HG03108 (cell line): Measurements from ENCODE around the gene EFHD2.
"Not testable (repeated sequence)": the region's sequence is repeated elsewhere in the genome, so short reads cannot be mapped to it uniquely, and the experiment has no call there.

Source experiments
- ATAC-seq: cut with Tn5 transposase; IDR thresholded peaks from one replicate; pipeline ENCODE4 v1.9.1; 2021; ENCODE audit warnings: moderate library complexity; ENCODE audit not compliant: unreplicated experiment

Gene EFHD2

GRCh38 chr1:15449567-15449966 lies 39.9 kb downstream of the EFHD2 start:
- ATAC-seq = no peak

DNA sequence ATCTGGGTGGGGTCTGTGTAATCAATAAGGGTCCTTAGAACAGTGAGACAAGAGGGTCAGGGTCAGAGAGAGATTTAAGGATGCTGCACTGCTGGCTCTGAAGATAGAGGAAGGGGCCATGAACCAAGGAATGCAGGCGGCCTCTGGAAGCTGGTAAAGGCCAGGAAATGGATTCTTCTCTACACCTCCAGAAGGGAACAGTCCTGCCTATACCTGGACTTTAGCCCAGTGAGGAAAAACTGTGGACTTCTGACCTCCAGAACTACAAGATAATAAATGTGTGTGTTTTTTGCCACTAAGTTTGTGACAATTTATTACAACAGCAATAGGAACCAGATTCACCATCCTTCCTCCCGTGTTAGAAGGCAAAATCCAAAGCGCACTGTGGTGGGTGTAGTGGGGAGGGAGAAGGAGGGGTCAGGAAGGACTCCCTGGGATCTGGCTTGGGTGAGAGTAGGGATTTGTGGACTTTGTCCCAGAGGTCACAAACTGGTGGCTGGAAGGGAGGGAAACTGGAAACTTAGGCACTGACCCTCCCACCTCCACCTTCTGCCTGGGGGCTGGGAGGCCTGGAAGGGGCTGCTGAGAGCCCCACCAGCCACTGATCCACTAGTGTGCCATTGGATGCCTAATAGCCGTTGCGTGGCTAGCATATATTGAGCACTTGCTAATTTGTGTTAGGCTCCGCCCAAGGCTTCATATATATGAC lies 41.5 kb downstream of the EFHD2 start:
- ATAC-seq = no peak

DNA sequence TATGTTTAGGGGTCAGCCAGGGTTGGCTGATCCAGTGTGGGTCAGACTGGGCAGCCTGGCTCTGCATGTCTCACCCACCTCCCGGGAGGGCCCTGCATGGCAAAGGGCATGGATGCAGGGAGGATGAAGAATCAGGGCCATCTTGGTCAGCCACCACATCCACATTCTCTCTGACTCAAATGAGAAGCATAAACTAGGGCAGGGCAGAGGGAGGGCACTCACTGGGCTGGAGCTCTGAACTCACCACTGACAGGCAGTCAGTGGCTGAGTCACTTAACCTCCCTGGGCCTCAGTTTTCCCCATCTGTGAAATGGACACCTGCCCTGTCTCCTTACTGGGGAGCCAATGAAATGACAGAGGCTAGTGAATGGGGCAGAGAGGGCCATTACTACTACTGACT lies 42.5 kb downstream of the EFHD2 start:
- ATAC-seq = no peak

GRCh38 chr1:15452866-15453571 lies 43.3 kb downstream of the EFHD2 start:
- ATAC-seq = no peak

GRCh38 chr1:15453734-15454133 lies 44.0 kb downstream of the EFHD2 start:
- no peak for ATAC-seq

- ATAC-seq = no peak
Observed at GRCh38 chr1:15454256-15454655, 44.6 kb downstream of the EFHD2 start.

GRCh38 chr1:15455522-15455921 lies 45.8 kb downstream of the EFHD2 start:
- no peak for ATAC-seq

DNA sequence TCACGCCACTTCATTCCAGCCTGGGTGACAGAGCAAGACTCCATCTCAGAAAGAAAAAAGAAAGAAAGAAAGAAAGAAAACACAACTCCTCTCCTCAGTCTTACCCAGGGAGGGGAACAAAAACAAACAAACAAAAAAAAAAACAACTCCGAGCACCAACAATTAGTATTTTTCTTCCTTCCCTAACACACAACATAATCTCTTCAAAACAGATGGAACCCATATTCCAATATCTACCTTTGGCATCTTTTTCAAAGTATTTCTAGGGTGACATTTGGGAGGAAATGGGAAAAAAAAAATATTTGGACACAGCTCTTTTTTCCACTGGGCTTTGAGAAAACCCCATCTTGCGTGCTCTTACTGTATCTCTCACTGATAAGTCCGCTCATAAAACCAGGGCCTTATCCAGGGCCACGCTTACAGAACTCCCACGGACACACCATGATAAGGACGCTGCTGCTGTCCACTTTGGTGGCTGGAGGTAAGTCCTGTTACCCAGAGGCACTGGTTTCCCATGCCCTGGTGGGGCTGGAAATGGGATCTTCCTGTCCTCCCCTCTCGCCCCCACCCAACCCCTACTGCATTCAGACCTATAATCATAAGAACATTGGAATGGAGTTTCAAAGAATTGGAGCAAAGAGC lies 46.7 kb downstream of the EFHD2 start, which contains the start of gene CELA2A:
Gene CELA2A (plus strand): TSS at position 420 of the 642 bp plus-strand sequence. CDS start 22 bp downstream, at position 442.
- ATAC-seq = no peak

DNA sequence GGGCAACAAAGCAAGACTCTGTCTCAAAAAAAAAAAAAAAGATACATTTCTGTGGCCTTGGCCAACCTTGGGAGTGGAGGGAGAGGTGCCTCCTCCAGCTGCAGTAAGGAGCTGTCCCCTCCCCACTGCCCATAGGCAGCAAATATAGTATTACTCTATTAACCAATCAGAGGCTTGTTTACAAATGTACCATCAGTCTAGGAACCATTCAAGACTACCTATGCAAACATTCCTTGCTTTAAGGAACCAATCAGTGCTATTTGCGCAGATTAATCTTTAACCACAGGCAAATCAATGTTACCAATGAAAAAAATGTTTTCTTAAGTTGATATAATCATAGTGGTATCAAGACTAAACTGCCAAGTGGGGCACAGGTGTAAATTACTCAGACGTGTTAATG lies 47.9 kb downstream of the EFHD2 start:
- ATAC-seq = no peak

- ATAC-seq = not testable (repeated sequence)
Observed at GRCh38 chr1:15458388-15458787, 48.7 kb downstream of the EFHD2 start.

DNA sequence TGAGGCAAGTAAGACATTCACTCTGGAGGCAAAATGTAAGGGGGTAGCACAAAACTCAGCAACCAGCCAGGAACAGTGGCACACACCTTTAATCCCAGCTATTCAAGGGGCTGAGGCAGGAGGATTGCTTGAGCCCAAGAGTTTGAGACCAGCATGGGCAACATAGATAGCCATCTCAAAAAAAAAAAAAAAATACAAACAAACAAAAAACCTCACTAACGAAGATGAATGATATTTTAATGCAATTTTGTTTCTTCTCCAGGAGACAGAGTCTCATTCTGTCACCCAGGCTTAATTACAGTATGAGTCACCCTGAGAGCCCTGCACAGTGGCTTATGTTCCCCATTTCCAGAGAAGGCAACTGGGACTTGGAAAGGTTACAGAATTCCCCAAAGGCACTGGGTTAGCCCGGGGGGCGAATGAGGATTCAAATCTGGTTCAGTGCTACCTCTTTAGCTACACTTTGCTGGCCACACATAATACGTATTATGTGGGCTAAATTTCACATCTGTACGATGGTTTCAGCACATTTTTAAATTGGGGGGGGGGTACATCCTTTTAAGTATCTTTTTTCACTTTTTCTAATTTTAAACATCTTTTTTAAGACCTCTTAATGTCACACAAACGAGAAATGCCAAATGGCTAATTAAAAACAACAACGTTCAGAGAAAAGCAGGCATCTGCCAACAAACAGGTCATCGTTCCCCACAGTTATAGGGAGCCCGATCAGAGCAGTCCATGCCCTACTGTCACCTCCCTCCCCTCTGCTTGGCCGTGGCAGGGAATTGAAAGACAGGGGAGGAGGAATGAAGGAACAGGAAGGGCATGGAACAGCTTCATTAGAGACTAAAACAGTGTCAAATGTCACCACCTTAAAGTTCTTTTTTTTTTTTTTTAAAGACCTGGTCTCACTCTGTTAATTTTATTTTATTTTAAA lies 50.4 kb downstream of the EFHD2 start:
- ATAC-seq = no peak

GRCh38 chr1:15460708-15461095 lies 51.0 kb downstream of the EFHD2 start:
- ATAC-seq = no peak

DNA sequence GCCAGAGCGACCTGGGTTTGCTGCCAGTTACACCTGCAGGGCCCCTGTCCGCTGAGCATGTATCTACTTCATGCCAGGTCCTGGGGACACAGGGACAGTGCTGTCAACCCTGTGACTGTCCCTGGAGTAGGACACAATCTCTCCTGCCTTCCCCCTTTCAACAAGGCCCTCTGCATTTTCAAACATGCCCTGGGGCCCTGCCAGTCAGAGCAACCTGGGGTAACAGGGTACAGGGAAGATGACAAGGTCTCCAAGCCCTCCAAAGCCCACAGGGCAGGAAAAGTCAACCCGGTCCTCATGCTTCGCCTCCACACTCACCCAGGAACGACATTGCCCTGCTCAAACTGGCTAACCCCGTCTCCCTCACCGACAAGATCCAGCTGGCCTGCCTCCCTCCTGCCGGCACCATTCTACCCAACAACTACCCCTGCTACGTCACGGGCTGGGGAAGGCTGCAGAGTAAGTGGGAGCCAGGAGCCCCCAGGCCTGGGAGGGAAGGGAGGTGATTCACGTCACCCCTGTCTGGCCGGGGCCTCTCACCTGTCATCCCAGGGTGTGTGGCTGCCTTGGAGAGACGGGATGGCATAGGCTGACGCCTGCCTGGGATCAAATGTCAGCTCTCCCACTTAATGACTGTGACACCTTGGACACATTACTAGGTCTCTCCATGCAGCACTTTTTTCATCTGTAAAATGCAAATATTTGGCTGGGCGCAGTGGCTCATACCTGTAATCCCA lies 53.5 kb downstream of the EFHD2 start:
- not testable (repeated sequence) for ATAC-seq

DNA sequence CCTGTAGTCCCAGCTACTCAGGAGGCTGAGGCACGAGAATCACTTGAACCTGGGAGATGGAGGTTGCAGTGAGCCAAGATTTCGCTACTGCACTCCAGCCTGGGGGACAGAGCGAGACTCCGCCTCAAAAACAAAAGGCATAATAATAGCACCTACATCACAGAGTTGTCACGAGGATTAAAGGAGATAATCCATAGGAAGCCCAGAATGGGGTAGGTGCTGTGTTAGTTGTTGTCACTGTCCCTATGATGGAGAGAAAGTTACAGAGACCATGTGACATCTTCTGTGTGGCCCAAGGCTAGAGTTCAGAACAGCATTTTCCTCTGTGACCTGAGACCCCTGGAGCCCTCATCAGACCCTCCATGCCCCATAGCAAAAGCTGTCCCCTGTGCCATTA lies 54.2 kb downstream of the EFHD2 start:
- ATAC-seq = not testable (repeated sequence)

DNA sequence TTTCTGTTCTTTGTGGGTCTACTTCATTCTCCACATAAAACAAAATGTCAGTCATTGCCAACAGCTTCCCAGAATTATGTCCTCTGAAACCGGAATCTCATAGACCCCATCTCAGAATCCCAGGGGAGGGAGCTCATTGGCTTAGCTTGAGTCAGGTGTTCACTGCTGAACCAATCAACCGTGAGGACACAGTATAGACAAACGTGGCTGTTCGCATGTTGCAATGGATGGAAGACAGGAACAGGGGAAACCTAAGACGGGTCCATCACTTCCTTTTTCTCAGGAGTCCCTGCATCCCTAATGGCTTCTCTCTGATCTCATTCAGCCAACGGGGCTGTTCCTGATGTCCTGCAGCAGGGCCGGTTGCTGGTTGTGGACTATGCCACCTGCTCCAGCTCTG lies 56.0 kb downstream of the EFHD2 start:
- no peak for ATAC-seq

DNA sequence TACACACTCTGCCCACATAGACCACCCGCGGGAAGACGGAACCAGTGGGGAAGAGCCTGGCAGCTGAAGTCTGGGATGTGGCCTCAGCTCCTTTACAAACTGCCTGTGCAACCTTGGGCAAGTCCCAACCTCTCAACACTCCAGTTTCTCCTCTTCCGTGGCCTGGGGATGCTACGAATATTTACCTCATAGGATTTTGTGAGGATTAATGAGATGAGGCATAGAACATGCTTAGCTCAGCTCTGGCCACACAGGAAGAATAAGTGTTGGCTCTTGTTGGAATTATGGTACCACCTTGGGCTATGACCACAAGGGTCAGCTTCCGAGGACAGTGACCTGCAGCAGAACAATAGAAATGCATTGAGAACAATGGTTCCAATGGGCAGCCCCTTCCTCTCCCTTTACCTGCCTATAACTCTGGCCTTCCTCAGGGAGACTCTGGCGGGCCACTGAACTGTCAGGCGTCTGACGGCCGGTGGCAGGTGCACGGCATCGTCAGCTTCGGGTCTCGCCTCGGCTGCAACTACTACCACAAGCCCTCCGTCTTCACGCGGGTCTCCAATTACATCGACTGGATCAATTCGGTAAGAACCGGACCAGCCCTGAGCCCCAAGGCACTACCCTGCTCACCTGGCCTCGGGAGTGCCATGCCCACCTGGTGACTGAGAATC lies 57.4 kb downstream of the EFHD2 start:
- ATAC-seq = not testable (repeated sequence)

- no peak for ATAC-seq
Observed at GRCh38 chr1:15468145-15468544, 58.5 kb downstream of the EFHD2 start.

DNA sequence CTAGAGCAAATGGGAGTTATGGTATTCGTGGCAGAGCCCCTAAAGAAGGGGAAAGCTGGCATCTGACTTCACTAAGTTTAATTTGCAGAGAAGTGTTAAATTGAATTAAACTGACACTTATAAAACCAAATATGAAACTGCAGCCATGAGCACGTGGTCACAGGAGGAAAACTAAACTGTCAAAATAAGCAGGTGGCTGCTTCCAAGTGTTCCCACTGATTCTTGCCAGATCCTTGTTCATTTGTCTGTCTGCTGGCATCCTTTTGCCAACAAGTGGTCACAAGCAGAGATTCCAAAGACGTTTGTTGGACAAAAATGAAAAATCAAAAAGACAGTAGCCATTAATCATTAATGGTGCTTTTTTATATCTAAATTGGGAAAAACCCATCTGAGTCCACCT lies 59.7 kb downstream of the EFHD2 start:
- ATAC-seq = no peak

DNA sequence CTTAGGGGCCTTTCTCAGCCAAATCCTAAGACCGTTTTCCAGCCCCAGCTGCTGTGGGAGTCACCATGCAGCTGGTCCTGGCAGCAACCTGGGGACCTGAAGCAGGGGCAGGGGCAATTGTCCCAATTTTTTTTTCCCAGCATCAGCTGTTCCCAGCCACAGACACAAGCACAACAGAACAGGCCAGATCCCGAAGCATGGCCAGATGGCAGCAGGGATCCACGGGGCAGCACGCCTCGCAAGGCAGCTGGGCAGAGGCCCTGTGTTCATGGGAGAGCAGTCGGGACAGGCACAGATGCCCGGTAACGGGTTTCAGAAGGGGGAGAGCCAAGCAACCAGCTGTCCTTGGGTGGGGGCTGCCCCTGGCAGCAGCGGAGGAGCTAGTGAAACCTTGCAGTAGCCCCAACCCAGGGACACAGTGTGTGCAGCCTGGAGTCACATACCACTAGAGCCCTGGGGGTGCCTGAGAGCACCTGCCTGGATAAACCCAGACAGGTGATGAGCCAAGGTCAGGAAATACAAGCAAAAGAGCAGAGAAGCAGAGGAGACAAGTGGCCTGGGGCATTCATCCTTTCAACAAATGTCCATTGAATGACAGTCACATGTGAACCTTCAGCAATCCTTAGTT lies 60.2 kb downstream of the EFHD2 start:
- not testable (repeated sequence) for ATAC-seq
